HG02870 (cell line): ENCODE measurements around the gene IRAK1.
"Not testable (repeated sequence)": the region's sequence is repeated elsewhere in the genome, so short reads cannot be mapped to it uniquely, and the experiment has no call there.

Experiments
- ATAC-seq: cut with Tn5 transposase; IDR thresholded peaks from one replicate; pipeline ENCODE4 v1.9.1; 2021; ENCODE audit warnings: mild to moderate bottlenecking, moderate library complexity; ENCODE audit not compliant: unreplicated experiment

IRAK1 gene

DNA sequence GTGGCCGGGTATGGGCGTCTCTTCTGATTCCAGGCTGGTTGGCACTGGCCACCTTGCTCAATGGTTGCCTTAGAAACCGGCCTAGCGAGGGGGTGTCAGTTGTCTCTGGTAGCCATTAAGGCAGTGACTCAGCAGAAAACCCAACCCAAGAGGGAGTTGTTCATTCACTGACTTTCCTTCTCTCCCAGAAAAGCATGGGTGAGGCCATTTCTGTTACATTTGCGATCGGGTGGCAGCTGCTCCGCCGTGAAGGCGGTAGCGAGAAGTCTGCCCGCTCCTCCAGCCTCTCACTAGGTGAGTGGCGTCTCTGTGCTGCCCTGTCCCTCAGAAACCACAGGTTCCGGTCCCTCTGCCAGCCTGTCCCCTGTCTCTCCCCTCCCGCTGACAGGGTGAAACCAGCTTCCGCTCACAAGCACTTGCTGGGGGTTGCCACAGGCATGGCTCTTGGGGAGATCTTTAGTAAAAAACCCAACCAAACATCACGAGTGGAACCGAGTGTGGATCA lies 17.4 kb downstream of the IRAK1 start:
- ATAC-seq = no peak

DNA sequence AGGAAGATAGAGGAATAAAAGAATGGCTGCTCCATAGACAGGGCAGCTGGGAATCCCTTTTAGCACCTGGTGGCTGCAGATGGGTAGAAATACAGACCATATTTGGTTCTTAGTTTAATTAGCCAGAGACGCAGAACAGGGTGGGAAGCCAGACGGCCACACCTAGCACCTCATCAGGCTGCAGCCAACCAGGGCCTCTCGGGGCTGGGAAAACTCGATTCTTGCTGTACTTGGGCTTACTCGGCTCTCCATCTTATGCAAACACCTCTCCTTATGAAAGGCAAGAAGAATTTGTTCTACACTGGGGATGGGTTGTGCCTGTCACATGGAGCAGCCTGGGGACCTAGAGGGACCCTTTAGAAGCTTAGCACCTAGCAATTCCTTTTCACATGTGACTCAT lies 19.7 kb downstream of the IRAK1 start:
- no peak for ATAC-seq

DNA sequence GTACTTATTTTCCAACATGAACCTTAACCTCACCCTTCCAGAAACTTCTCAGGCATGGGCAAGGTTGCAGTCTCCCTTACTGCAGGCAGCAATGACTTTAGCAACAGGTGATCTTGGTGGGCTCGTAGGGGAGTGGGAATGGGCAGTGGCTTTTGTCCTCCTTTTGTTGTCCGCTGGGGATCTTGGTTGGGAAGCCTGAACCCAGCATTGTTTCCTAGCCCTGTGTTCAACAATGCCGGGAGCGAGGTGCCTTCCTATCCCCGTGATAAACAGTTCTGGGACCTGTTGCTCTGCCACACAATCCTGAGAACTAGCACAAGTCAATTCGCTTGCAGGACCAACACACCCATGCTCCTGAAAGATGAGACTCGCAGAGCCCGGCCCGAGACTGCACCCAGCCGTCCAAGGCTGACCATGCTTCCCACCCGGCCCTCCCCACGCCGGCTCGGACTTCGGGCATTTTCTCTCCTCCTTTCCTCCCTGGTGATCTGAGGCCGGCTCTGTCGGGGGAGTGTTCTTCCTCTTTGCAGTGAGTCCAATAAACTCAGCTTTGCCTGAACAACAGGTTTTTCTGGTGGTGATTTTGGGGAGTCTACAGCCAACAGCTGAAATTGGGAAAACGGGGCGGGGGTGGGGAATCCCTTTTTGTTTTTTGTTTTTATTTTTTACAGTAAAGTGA lies 20.2 kb downstream of the IRAK1 start:
- no peak for ATAC-seq

DNA sequence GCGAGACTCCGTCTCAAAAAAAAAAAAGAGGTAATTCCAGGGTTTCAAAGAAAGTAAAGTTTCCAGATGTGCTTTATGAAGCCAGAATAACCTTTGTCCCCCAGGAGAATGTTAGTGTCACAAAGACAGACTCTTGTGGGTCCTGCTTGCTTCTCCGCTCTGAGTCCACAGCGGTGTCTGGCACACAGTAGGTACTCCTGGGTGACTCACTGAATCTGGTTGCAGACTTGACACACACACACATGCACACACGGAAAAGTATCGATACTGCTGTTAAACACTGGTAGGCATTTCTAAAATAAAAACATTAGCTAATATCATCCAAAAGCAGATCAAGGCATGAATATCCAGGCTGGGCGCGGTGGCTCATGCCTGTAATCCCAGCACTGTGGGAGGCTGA lies 24.2 kb downstream of the IRAK1 start:
- ATAC-seq = no peak

DNA sequence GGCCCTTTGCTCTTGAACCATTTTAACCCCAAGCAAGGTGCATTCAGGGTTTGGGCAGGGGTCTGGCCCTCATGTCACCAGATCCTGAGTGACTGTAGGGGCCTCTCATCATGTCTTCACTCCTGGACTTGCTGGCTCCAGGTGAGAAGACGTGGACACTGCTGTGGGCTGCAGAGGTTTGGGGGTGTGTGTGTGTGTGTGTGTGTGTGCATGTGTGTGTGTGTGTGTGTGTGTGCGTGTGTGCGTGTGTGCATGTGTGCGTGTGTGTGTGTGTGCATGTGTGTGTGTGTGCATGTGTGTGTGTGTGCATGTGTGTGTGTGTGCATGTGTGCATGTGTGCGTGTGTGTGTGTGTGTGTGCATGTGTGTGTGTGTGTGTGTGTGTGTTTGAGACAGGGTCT lies 25.3 kb downstream of the IRAK1 start:
- ATAC-seq = not testable (repeated sequence)

DNA sequence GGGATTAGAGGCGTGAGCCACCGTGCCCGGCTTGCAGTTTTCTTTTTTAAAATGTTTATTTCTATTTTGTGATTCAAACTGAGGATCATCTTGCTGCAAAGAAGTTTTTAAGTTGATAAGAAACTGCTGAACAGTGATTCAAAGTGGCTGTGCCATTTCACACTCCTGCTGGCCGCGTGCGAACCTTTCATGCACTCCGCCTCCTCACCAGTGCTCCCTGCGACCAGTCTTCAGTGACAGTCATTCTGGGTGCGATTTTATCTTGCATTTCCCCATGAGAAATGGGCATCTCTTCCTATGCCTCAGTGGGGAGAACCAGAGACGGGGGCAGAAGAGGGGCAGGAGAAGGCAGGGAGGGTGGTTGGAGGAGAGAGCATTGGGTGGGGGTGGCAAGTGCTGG lies 25.7 kb downstream of the IRAK1 start:
- no peak for ATAC-seq

DNA sequence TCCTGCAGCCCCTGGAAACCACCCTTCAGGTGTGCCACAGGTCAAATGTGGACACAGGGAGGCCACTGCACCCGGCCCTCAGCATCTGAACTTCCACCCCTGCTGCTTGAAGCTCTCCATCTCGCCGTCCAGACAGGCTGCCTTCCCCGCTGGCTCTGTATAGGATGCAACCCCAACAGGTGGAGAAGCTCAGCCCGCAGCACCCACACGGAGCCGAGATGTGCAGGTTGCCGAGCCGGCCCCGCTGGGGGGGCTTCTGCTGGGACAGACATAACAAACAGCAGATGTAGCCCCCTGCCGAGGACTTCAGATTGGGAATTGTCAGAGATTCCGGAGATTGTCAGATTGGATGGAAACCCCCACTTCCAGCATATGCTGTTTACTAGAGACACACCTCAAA lies 26.6 kb downstream of the IRAK1 start:
- no peak for ATAC-seq

DNA sequence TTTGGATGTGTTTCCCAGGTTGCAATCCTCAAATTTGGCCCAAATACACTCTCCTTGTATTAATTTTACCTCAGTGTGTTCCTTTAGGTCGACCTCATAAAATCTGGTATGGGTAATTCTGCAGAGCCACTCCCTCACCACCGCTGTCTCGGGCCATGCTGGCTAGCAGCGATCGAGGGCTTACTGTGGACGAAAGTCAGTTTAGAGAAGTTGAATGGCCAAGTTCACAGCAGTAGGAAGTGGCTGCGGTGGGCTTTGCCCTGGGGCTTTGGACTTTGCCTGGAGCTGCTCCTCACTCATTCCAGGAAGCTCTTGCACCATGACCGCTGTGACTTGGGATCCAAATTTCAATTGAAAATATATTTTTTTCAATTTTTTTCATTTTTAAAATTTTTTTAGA lies 27.5 kb downstream of the IRAK1 start:
- ATAC-seq = no peak

DNA sequence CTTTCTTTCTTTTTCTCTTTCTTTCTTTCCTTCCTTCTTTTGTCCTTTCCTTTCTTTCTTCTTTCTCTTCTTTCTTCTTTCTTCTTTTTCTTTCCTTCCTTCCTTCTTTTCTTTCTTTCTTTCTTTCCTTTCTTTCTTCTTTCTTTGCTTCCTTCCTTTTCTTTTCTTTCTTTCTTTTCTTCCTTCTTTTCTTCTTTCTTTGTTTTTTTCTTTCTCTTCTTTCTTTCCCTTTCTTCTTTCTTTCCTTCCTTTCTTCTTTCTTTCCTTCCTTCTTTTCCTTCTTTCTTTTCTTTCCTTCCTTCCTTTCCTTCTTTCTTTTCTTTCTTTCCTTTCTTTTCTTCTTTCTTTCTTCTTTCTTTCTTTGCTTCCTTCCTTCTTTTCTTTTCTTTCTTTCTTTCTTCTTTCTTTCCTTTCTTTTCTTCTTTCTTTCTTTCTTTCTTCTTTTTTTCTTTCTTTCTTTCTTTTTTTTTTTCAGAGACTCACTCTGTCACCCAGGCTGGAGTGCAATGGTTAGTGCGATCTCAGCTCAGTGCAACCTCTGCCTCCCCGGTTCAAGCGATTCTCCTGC lies 28.6 kb downstream of the IRAK1 start:
- no peak for ATAC-seq

DNA sequence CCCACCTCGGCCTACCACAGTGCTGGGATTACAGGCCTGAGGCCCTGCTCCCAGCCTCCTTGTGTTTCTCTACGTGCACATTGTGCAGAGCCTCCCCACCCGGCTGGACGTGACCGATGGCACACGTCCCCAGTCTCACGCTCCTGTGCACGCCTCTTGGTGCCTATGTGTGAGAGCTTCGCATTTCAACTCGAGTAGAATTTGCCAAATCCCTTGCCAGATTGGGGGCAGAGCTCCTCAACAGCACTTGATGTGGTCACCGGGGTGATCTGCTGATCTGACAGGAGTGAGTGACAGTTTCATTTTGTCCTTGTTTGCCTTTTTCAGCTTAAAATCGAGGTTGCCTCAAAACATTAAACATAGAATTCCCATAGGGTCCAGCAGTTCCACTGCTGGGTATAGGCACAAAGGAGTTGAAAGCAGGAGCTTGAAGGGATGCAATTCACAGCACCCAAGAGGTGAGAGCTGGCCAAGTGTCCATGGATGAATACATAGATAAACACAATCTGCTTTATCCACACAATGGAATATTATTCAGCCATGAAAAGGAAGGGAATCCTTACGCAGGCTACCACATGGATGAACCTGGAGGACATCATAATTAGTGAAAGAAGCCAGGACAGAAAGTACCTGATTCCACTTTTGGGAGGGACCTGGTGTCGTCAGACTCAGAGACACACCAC lies 29.6 kb downstream of the IRAK1 start:
- ATAC-seq = no peak

DNA sequence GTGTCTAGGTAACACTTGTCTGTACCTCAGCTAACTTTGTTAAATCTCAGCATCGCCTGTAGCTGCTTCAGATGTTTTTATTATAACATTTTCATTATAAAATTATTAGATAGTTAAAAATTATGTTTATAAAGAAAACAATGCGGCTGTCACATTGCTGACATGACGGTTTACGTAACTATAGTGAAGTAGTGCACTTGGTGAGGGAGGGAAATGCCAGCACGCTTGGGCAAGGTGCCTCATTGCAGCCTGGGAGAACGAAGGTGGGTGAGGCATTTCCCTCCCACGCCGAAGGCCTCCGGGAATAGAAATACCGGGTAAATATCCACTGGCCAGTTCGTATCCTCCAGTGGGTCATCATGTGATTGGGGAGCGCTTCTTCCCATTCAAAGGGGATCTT lies 31.2 kb downstream of the IRAK1 start:
- no peak for ATAC-seq

DNA sequence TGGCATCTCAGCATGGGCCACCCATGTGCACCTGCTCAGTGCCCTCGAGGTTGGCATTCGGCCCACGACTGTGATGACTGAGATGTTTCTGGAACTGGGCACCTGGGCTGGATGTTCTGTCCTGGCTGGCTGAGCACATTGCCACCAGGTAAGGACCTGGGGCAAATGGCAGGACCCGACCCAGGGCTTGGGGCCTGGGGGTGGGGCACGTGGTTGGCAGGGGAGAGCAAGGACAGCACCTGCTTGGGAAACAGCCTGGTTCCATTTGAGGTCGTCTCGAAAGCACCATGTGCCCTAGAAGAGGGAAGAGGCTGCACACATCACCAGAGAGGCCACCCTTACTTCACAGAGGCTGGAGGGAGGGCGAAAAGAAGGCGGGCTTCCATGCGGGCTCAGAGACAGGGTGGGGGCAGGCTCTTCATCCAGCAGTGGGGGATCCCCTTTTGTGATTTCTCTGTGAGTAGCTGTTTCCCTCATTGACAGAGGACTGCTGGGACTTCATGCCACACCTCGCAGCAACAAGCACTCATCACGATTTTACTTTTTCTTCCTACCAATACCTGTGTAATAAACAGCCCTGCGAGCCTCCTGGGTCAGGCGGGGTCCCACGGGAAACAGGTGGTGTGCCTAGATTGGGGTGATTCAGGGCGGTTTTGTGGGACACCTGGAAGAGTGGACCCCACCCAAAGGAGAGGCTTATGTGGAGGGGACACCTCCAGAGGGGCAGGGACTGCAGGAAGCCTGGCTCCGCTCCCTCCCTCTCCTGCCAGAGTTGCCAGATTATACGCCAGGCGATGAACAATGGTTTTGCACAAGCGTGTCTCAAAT lies 35.1 kb downstream of the IRAK1 start:
- ATAC-seq = no peak

DNA sequence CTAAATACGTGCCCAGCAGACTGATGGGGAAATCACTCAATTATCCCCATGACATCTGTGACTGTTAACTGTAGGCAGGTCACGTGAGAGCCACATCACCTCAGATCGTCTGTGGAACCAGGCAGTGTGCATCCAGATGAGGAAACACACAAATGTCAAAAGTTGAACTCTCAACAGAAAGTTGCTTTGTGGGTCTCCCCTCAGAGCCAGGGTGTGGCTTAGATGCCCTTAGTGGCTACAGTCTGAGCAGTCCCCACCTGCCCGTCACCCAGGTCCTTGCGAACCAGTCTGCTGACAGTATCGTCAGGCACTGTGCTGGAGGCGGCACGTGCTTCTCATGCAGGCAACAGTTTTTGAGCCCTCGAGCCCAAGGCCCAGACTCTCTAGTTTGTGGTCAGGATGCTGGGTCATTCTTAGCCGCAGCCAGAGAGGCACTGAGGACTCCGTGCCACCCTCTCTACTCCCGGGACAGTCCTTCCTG lies 36.3 kb downstream of the IRAK1 start:
- ATAC-seq = no peak

DNA sequence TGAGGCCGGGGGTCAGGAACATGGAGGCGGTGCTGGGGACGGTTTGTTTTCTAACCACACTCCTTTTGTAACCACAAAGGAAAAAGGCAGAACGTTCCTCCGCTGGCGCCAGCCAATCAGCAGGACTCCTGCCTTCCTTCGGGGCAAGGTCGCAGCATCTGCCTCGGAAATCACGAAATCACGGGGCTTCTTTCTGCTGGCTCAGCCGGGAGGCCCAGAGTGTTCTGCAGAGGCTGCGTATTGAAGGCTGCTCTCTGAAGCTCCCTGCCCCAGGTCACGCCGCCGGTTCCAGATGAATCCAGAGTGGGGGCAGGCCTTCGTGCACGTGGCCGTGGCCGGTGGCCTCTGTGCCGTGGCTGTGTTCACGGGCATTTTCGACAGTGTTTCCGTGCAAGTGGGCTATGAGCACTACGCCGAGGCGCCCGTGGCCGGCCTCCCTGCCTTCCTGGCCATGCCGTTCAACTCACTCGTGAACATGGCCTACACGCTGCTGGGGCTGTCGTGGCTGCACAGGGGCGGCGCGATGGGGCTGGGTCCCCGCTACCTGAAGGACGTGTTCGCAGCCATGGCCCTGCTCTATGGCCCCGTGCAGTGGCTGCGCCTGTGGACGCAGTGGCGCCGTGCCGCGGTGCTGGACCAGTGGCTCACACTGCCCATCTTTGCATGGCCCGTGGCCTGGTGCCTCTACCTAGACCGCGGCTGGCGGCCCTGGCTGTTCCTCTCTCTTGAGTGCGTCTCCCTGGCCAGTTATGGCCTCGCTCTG lies 37.8 kb downstream of the IRAK1 start:
- no peak for ATAC-seq

DNA sequence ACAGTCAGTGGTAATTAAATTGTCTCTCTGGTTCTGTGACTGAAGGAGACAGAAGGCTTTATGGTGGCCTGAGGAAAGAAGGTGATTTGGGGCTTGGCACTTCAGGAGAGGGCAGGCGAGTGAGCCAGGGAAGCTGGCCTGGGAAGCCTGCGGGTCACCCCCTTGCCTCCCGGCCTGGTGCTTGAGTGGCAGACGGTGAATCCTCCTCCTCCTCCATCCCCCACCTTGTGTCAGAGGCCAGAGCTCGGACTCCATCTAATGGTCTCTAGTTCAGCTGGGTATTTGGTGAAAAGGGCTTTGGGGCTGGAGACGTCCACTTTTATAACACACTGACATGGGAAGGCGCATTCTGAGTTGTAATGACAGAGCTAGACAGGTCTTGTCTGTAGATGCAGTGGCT lies 38.5 kb downstream of the IRAK1 start:
- no peak for ATAC-seq

DNA sequence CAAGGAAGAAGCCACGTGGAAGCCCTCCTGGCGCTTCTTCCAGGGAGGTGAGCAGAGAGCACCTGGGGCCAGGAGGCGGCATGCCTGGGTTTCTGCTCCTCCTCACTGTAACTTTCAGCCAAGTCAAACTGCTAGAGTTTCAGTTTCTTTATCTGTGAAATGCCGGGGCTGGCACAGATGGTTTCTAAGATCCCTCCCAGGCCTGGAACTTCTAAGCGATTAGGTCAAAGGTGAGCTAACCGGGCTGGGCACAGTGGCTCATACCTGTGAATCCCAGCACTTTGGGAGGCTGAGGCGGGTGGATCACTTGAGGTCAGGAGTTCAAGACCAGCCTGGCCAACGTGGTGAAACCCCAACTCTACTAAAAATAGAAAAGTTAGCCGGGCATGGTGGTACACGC lies 39.3 kb downstream of the IRAK1 start:
- not testable (repeated sequence) for ATAC-seq

DNA sequence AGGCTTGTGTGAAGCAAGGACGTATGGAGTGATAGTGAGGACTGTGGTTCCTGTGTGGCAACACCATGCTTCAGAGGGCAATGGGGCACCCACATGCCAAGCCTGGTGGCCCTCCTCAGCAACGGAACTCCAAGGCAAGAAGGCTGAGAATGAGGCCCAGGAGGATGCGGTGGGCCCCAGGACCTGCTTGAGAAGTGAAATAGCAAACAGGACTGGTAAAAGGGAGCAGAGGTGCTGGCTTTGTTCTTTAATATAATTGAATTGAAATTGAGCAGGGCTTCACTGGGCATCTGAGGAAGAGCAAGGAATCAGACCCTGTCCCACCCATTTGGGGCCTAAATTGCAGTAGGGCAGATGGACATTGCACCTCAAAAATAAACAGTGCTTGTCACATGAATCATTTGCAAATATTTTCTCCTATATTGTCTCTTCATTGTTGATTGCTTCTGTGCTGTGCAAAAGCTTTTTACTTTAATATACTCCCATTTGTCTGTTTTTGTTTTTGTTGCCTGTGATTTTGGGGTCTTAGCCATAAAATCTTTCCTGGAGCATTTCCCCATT lies 44.9 kb downstream of the IRAK1 start:
- no peak for ATAC-seq

DNA sequence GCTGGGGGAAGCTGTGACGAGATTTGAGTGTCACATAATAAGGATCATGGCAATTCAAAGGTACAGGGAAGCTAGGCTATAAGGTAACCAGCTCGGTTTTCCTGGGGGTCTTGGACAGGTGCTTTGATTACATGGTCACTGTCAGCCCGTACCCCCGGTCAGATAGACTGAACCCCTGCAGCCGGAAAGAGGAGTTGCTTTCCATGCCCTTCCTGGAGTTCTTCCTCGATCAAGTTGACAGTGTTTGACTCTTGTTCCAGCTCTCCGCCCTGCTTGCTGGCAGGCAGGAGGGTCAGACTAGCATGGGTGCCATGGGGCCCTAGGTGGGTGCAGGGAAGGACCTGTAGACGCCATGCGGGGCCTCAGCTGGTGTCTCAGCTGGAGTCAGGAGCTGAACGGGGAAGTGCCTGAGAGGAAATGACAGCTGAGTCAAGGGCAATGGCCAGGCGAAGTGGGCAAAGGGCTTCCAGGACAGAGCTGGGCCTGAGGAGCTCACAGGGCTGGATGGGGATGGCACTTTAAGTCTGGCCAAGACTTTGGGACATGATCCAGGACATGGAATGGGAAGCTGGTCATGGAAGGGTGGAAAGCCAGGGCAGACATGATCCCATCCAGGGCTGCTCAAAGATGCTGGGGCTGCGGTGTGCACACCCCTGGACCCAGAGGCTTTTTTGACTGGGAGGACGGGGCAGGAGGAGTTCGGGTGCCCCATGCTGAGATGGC lies 45.5 kb downstream of the IRAK1 start:
- ATAC-seq = no peak

DNA sequence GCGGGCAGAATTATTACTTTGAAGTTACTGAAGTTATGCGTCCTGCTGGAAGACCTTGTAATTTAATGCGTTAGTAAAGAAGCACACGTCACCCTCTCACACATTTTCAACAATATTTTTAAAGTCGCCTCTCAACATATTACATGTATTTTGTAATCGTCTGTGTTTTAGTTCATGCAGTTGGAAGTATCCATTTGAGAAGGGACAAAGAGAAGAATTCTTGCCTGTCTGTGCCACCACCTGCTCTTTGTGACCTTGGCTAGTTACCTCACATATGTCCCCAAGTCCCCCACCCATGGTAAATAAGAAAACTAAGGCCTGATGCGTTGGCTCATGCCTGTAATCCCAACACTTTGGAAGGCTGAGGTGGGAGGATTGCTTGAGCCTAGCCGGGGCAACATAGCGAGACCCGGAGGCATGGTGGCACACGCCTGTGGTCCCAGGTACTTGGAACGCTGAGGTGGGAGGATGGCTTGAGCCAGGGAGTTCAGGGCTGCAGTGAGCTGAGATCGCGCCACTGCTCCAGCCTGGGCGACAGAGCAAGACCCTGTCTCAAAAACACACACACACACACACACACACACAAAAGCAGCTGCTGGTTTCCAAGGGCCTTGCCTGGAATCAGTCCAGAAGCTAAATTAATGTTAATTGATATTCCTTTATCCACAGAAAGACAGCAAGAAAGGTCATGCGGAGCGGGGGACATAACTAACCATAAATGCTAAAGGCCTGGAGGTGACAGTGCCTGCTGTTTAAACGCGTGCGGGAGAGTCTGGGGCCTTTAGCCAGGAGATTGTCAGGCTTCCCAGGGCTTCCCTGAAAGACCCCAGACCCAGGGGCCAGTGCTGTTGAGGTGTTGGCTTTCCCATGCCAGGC lies 46.3 kb downstream of the IRAK1 start:
- ATAC-seq = no peak
